HG03571 (cell line): ENCODE results near the gene RAD23B.

Experiments used
- ATAC-seq: cut with Tn5 transposase; IDR thresholded peaks from one replicate; pipeline ENCODE4 v1.9.1; 2021; ENCODE audit not compliant: unreplicated experiment

Gene RAD23B

DNA sequence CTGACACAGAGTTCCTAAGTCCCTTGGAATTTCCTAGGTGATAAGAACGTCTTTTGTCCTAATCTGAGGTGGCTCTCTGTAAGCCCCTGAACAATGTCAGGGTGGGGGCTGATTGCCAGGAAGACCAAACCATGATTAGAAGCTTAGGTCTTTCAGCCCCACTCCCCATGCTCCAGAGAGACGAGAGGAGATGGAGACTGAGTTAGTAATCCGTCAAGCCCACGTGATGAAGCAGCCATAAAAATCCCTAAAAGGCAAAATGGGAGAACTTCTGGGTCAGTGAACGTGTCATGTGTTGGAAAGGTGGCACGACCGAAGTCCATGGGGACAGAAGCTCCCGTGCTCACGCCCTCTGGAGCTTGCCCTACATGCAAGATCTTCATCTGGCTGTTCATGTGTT is 85.6 kb downstream of the RAD23B start:
- no peak for ATAC-seq

DNA sequence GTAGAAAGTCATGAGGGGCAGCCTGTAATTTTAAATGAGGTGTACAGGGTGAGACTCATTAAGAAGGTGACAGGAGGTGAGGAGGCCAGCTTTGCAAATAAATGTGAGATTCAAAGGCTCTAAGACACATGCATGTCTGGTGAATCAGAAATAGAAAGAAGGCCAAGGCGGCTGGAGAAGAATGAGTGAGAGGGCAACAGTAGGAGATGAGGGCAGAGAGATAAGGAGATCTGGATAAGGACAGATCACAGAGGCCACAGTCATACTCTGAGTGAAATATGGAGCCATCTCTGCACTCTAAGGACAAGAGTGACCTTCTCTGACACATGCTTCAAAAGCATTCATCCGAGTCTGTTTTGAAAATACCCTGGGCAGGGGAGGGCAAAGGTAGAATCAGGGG is 90.7 kb downstream of the RAD23B start:
- ATAC-seq = no peak

DNA sequence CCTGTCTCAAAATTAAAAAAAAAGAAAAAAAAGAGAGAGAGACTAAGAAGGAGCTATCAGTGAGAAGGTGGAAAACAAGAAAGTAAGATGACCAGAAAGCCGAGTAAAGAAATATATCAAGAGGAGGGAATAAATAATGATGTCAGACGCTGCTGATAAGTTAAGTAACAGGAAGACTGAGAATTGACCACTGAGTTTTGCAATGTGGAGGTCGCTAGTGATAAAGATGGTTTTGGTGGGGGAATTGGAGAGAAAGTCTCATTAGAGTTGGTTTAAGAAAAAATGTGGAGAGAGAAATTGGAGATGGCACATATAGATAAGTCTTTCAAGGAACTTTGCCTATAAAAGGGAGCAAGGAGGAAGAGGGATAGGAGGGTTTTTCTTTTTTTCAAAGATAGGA is 91.9 kb downstream of the RAD23B start:
- no peak for ATAC-seq

DNA sequence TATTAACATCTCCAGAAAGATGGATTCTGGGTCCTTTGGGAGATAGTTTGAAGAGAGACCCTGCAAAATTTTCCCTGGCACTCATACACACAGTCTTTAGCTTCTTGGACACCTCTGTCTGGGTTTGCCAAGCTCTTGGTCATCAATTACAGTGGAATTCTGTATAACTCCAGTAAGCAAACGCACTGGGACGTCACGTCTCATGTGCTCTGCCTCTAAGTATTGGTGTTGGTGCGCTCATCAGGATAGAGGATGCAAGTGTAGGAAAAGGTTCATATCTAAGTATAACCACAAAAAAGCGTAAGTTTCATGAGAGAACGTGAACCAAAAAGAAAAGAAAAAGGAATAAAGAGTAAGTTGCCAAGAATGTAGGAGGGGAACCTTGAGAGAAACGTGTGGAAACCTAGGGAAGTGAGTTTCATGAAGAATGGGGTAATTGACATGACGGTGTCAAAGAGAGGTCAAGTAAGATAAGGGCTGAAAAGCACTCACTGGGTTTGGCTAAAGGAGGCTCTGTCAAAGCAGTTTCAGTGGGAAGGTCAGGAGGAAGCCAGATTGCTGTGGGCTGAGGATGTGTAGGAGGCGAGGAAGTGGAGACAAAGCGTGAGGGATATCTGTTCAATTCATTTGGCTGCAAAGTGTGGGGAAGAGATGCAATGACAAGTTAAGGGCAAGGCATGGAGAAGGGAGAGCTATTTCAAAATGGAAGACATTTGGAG is 92.7 kb downstream of the RAD23B start:
- ATAC-seq = no peak

DNA sequence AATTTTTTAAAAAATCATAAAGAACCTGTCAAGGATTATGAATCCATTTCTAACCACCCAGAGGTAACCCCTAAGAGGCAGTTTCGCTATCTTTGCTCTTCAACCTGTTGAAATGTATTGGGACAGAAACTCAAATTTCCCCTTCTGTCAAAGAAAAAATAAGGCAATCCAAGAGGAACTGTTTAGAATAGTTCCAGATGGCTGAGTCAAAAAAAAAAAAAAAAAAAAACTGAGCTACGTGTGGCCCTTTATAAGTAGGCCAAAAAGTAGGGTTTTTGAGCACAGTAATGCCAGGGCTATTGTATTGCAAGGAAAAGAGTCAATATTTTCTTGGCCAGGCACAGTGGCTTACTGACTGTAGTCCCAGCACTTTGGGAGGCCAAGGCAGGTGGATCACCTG is 94.9 kb downstream of the RAD23B start:
- ATAC-seq = no peak
